H9 (cell line): ENCODE results near the gene CPM. TPM values are rescaled to one million over a fixed set of nuclear protein-coding genes. Genes with fewer than 3 reads are reported as not detected.
A peak's percentile ranks its signal among the peaks of the same experiment; 100 is the strongest.

ENCODE experiments used
- DNase-seq: peaks from one replicate; pipeline ENCODE4 v3.0.0-alpha.2; 2017
- H2AFZ ChIP-seq: one replicate; pipeline ENCODE4 v1.6.1; 2013; ENCODE audit warnings: mild to moderate bottlenecking, low read length, control low read depth, moderate library complexity
- H2AK5ac ChIP-seq: 2 replicates; pipeline ENCODE4 v1.6.1; 2013; ENCODE audit warnings: low read length, control low read depth, mixed read lengths; ENCODE audit not compliant: insufficient read length
- H2BK120ac ChIP-seq: one replicate; pipeline ENCODE4 v1.6.1; 2013; ENCODE audit warnings: low read depth, mild to moderate bottlenecking, low read length, control low read depth, inconsistent platforms; ENCODE audit not compliant: poor library complexity, severe bottlenecking
- H2BK12ac ChIP-seq: 2 replicates; pipeline ENCODE4 v1.6.1; 2013; ENCODE audit warnings: low read length, control low read depth, mixed read lengths, low read depth; ENCODE audit not compliant: insufficient read length
- H2BK15ac ChIP-seq: 2 replicates; pipeline ENCODE4 v1.6.1; 2013; ENCODE audit warnings: low read depth, low read length, control low read depth
- H2BK20ac ChIP-seq: one replicate; pipeline ENCODE4 v1.6.1; 2013; ENCODE audit warnings: low read depth, mild to moderate bottlenecking, low read length, control low read depth, inconsistent platforms; ENCODE audit not compliant: poor library complexity, severe bottlenecking
- H2BK5ac ChIP-seq: 2 replicates; pipeline ENCODE4 v1.6.1; 2013; ENCODE audit warnings: low read length, control low read depth, mixed read lengths; ENCODE audit not compliant: insufficient read length
- H3K14ac ChIP-seq: 2 replicates; pipeline ENCODE4 v1.6.1; 2013; ENCODE audit warnings: low read length, control low read depth; ENCODE audit not compliant: insufficient read depth
- H3K18ac ChIP-seq: 2 replicates; pipeline ENCODE4 v1.6.1; 2013; ENCODE audit warnings: low read depth, mild to moderate bottlenecking, mixed read lengths, low read length, control low read depth; ENCODE audit not compliant: insufficient read length
- H3K23ac ChIP-seq: 2 replicates; pipeline ENCODE4 v1.6.1; 2013; ENCODE audit warnings: low read length, control low read depth, mixed read lengths, low read depth; ENCODE audit not compliant: insufficient read length
- H3K23me2 ChIP-seq: 2 replicates; pipeline ENCODE4 v1.6.1; 2013; ENCODE audit warnings: low read depth, mild to moderate bottlenecking, mixed read lengths, low read length, control low read depth; ENCODE audit not compliant: insufficient read length, poor library complexity, severe bottlenecking
- H3K27ac ChIP-seq: 2 replicates; pipeline ENCODE4 v1.5.1; 2013; ENCODE audit warnings: low read length, control low read depth, mixed read lengths, low read depth; ENCODE audit not compliant: insufficient read length
- H3K27me3 ChIP-seq: 2 replicates; pipeline ENCODE4 v1.6.1; 2013; ENCODE audit warnings: low read length, control low read depth, inconsistent platforms; ENCODE audit not compliant: insufficient read depth
- H3K4ac ChIP-seq: 2 replicates; pipeline ENCODE4 v1.6.1; 2013; ENCODE audit warnings: low read depth, mild to moderate bottlenecking, control low read depth, inconsistent platforms, low read length, moderate library complexity
- H3K4me1 ChIP-seq: 2 replicates; pipeline ENCODE4 v1.6.1; 2013; ENCODE audit warnings: low read length, control low read depth, inconsistent platforms; ENCODE audit not compliant: insufficient read depth
- H3K4me2 ChIP-seq: 2 replicates; pipeline ENCODE4 v1.6.1; 2013; ENCODE audit warnings: low read length, control low read depth, mixed read lengths; ENCODE audit not compliant: insufficient read length, insufficient read depth
- H3K56ac ChIP-seq: 2 replicates; pipeline ENCODE4 v1.6.1; 2013; ENCODE audit warnings: low read depth, mild to moderate bottlenecking, mixed read lengths, low read length, control low read depth; ENCODE audit not compliant: insufficient read length
- H3K79me1 ChIP-seq: 2 replicates; pipeline ENCODE4 v1.6.1; 2013; ENCODE audit warnings: low read depth, mild to moderate bottlenecking, moderate library complexity, low read length, control low read depth, inconsistent platforms; ENCODE audit not compliant: insufficient read depth, poor library complexity, severe bottlenecking
- H3K79me2 ChIP-seq: 2 replicates; pipeline ENCODE4 v1.6.1; 2013; ENCODE audit warnings: low read length, control low read depth, inconsistent platforms; ENCODE audit not compliant: insufficient read depth
- H3K9ac ChIP-seq: 2 replicates; pipeline ENCODE4 v1.6.1; 2013; ENCODE audit warnings: low read length, control low read depth, mixed read lengths; ENCODE audit not compliant: insufficient read length; ENCODE audit errors: extremely low read depth
- H3K9me3 ChIP-seq: one replicate; pipeline ENCODE4 v1.6.1; 2013; ENCODE audit warnings: low read depth, low read length, inconsistent platforms; ENCODE audit not compliant: control insufficient read depth
- H3T11ph ChIP-seq: one replicate; pipeline ENCODE4 v1.6.1; 2013; ENCODE audit warnings: mild to moderate bottlenecking, low read length, control low read depth, inconsistent platforms
- H4K20me1 ChIP-seq: one replicate; pipeline ENCODE4 v1.6.1; 2013; ENCODE audit not compliant: control insufficient read depth, insufficient read length, insufficient read depth
- H4K5ac ChIP-seq: 2 replicates; pipeline ENCODE4 v1.6.1; 2013; ENCODE audit warnings: low read depth, mild to moderate bottlenecking, mixed read lengths, low read length, control low read depth; ENCODE audit not compliant: insufficient read length
- H4K8ac ChIP-seq: replicated peaks from 2 replicates; pipeline ENCODE4 v1.6.1; 2013; ENCODE audit warnings: low read length, control low read depth, mixed read lengths, low read depth; ENCODE audit not compliant: insufficient read length
- H4K91ac ChIP-seq: 2 replicates; pipeline ENCODE4 v1.6.1; 2013; ENCODE audit warnings: low read depth, mild to moderate bottlenecking, moderate library complexity, mixed read lengths, low read length, control low read depth; ENCODE audit not compliant: insufficient read length
- H3K27ac Mint-ChIP-seq, 3 experiments: 2 replicates in 2 of 3; 3 replicates in 1 of 3; pipeline ENCODE4 v1.8.0; 2020 to 2021; ENCODE audit warnings: mixed read lengths in 3 of 3, mild to moderate bottlenecking in 1 of 3, moderate library complexity in 1 of 3
- H3K27me3 Mint-ChIP-seq: 2 replicates; pipeline ENCODE4 v1.8.0; 2021; ENCODE audit warnings: low read depth, mild to moderate bottlenecking, moderate library complexity, mixed read lengths
- H3K36me3 Mint-ChIP-seq, 3 experiments: 2 replicates in 2 of 3; 3 replicates in 1 of 3; pipeline ENCODE4 v1.8.0; 2020 to 2021; ENCODE audit warnings: low read depth in 3 of 3, mixed read lengths in 3 of 3; ENCODE audit not compliant: insufficient read depth in 1 of 3
- H3K4me1 Mint-ChIP-seq, 2 experiments: 2 replicates each; pipeline ENCODE4 v1.8.0; 2020; ENCODE audit warnings: mixed read lengths in 2 of 2
- H3K4me3 Mint-ChIP-seq, 2 experiments: 2 replicates in 1 of 2; 3 replicates in 1 of 2; pipeline ENCODE4 v1.8.0; 2020 to 2021; ENCODE audit warnings: mild to moderate bottlenecking in 2 of 2, mixed read lengths in 2 of 2, moderate library complexity in 1 of 2
- H3K9me3 Mint-ChIP-seq, 2 experiments: 2 replicates in 1 of 2; 3 replicates in 1 of 2; pipeline ENCODE4 v1.8.0; 2020; ENCODE audit warnings: mild to moderate bottlenecking in 2 of 2, mixed read lengths in 2 of 2, moderate library complexity in 1 of 2
- CTCF ChIP-seq: fragments of 200-600 bp; sonication (generic); conservative IDR thresholded peaks from 3 replicates; pipeline ENCODE4 v1.8.0; 2021; ENCODE audit warnings: antibody characterized with exemption, mild to moderate bottlenecking
- WGBS: extraction: QIAGEN DNeasy Blood & Tissue Kit; methylation state at CpG from one replicate; pipeline ENCODE4 v1.1.7; 2013; ENCODE audit warnings: missing lambda C conversion rate, low lambda C conversion rate, mixed read lengths; ENCODE audit not compliant: insufficient read length; ENCODE audit errors: extremely low coverage; 5-methylcytosine and 5-hydroxymethylcytosine counted together
- total RNA-seq: library from RNA; stranded (reverse); gene quantifications from 2 replicates; pipeline ENCODE4 v1.2.1, GENCODE V29; 2021

Gene CPM
- total RNA-seq, 1 experiment from 2014 or later: 1.2 TPM

GRCh38 chr12:68980476-68981212 is 47.7 kb upstream of the CPM start:
- H3K4me1 ChIP-seq: peaks cover 2% of the 10 kb centered on the region; the same call in 1 of the 2 replicates
- no peak overlapping the region for H4K5ac ChIP-seq
- H3K14ac ChIP-seq: no peak overlapping the region
- no peaks in the 10 kb centered on the region for H3K79me2 ChIP-seq
- Mint-ChIP-seq H3K4me3 (no peak overlapping the region), H3K36me3 (peaks cover 0 to 13% (median 2%) of the 10 kb centered on the region in 3 experiments; a peak in 3 of 7 replicates), H3K27ac (0 out of 7 replicates have a peak overlapping the region, but pooled peaks of 1 of the 3 experiments have one; percentile 9), H3K27me3 (peaks cover 1% of the 10 kb centered on the region), H3K4me1 (peaks cover 23 to 26% of the 10 kb centered on the region in 2 experiments), H3K9me3 (peaks cover 18 to 20% of the 10 kb centered on the region in 2 experiments)
- no peak overlapping the region for H3K56ac ChIP-seq
- DNase-seq: no peak
- no peak overlapping the region for H3K4ac ChIP-seq
- H2BK12ac ChIP-seq: no peak overlapping the region
- no peak overlapping the region for H3K27ac ChIP-seq
- no peak overlapping the region for H2AFZ ChIP-seq
- no peaks in the 10 kb centered on the region for H3K79me1 ChIP-seq
- H2BK120ac ChIP-seq: no peak overlapping the region
- no peaks in the 10 kb centered on the region for H4K20me1 ChIP-seq
- no peak overlapping the region for H3K9ac ChIP-seq
- no peak for TF ChIP-seq CTCF
- no peaks in the 10 kb centered on the region for H3K23me2 ChIP-seq
- no peak overlapping the region for H3K4me2 ChIP-seq
- H2BK5ac ChIP-seq: no peak overlapping the region
- H3T11ph ChIP-seq: no peak overlapping the region
- no peak overlapping the region for H3K18ac ChIP-seq
- WGBS: no CpG with 5 or more reads among the region's 10 CpGs
- H4K8ac ChIP-seq: no peak overlapping the region
- H4K91ac ChIP-seq: no peak overlapping the region
- no peak overlapping the region for H2BK20ac ChIP-seq
- no peak overlapping the region for H3K23ac ChIP-seq
- no peak overlapping the region for H2BK15ac ChIP-seq
- H3K27me3 ChIP-seq: no peaks in the 10 kb centered on the region
- no peak overlapping the region for H2AK5ac ChIP-seq
- no peaks in the 10 kb centered on the region for H3K9me3 ChIP-seq
